HG02759 (cell line): Measurements from ENCODE around the gene SMYD3.

Experiments
- ATAC-seq: cut with Tn5 transposase; IDR thresholded peaks from one replicate; pipeline ENCODE4 v1.9.1; 2021; ENCODE audit warnings: mild to moderate bottlenecking, moderate library complexity; ENCODE audit not compliant: unreplicated experiment

Gene SMYD3

DNA sequence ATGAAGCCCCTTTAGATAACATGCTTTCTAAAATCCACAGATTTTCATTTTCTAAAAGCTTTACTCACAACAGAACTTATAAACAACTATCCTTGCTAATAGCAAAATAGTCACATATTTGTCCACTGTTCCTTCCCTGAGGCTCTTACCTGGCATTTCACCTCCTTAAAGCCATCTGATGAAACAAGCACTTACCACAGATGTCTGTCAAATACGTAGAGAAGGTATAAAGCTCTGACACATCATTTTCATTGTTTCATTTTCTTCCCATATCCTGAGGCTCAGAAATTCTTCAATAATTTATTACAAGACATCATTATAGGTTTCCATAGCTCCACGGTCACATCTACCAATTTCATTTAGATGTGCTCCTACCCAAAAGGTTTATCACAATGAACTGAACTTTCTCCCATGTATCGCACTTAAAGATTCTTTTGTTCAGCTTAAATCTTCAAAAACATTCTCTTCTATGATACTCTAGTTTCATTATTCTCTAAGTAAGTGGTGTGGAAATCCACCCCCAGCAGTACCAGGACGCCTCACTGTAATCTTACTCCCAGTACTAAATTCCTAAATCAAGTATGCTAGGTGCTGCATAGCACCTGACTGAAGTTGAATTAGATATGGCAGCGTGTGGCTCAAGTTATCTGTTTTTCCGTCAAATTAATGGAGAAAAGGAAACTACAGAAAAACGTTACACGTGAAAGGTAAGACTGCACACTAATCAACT is 569.6 kb downstream of the SMYD3 start:
- no peak for ATAC-seq

DNA sequence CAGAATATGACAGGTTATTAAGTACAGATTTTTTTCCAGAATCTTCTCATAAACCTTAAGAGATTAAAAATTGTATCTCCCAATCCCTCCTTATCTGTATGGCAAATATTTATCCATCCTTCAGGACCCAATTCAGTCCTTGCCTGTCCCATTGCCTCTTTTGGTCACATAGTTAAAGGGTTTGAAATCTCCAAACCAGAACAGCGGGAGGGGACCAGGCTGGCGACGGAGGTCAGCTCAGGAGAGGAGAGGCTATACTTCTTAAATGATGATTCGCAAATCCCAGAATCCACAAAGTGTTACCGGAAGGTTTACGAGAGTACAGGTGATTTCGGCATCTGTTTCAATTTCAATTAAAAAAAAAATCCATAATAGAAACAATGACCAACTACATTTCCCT is 572.7 kb downstream of the SMYD3 start:
- no peak for ATAC-seq

DNA sequence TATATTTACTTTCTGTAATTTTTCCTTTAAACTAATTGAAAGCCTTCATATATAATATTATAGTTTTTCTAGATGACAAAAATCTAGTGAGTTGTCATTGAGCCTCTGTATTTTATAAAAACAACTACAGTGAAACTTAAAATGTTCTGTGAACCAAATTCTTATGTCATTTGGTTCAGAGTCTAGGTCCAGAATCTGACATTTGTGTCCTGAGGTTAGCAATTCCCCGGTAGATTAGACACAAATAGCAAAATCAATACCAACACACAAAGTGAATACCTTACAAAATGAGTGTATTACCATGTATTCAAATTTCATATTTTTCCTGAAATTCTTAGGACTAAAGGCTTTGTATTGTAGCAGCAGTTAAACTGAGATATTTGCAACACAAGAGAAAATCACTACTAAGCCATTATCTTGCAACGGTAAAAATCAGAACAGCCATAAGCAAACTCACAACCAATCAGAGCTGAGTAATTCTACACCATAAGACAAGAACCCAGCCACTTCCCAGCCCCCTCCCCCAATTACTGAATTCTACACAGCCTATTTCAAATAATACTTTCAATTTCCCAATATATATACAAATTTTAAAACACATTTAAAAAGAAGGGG is 573.5 kb downstream of the SMYD3 start:
- no peak for ATAC-seq

DNA sequence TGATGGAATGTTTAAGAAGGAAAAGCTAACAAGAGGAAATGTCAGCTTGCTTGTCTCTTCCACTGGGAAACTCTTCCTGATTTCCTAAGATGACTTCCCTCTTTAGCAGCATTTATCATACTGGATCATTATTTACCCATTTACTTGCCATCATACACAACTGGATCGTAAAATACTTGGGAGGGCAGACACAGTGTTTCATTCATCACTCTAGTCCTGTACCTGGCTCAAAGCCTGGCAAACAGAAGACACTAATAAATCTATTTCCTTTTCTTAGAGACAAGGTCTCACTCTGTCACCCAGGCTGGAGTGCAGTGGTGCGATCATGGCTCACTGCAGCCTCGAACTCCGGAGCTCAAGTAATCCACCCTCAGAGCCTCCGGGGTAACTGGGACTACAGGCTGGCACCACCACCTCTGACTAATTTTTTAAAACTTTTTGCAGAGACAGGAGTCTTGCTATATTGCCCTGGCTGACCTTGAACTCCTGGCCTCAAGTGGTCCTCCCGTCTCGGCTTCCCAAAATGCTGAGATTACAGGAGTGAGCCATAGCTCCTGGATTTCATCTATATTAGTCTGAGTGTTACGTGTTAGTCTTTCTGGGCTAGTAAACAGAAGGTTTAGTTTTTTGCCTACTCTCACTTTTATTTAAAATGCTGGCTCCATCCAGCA is 574.6 kb downstream of the SMYD3 start:
- no peak for ATAC-seq

DNA sequence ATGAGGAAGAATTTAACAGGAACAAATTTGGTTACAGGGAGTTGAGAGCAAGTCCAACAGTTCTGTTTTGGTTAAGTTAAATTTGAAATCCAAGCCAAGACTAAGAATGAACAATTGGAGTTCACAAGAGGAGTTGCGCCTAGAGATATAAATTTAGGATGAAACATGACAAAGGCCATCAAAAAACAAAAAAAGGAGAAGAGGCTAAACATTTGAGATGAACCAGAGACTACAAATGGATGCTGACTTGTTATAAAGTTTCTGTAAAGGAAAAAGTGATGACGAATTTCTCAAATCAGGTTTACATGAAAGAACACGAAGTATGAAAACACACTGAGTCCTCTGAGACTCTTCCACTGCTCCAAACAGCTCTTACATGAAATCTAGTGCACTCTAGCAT is 575.6 kb downstream of the SMYD3 start:
- ATAC-seq, result no peak

DNA sequence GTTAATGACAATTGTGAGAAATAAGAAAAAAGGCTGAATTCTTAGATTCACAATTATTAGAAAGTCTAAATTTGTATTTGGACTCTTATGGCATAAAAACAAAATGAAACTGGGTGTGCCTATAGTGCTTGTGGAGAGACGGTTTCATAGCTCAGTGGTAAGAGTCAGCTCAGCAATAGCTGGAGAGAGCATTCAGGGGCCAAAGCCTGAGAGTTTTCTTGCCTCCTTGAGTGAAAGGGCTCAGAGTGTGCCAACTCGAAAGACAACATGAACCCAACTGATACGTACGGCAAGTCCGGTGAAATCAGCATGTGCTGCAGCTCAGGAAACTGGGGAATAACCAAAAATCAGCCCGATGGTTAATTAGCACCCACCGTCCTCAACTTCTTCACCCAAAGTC is 577.9 kb downstream of the SMYD3 start:
- ATAC-seq, result no peak

DNA sequence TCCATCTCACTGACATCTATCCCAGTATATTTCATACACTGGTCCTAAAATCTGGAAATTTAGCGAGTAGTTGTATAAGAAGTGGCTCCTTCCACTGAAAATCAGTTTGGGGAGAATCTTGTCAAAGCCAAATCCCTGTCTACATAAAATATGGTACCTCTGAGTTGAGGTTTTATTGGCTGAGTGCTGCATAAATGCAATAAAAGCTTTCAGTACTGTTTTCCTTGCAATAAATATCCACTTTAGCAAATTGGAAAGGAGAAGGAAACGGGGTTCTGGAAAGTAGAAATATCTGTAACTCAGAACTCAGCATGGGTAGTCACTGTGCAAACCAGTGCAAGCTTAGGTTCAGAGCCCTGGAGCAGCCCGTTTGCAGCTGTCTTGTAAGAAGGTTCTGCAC is 580.2 kb downstream of the SMYD3 start:
- no peak for ATAC-seq

DNA sequence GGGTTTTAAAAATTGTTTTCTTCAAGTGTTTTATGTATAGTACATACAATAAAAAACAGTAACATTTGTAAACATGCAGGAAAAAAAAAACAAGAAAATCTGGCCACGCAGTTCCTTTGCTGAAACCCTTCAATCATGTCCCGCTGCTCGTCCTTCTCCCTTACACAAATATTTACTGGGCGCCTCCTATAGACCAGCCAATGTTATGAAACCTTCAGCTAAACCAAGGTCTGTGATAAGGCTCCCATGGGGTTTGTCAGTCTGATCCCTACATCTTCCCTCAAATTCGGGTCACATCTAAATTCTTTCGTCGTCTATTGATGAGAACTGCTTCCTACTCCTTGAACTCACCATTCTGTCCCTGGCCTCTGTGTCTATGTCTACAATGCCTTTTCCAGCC is 583.9 kb downstream of the SMYD3 start:
- no peak for ATAC-seq

DNA sequence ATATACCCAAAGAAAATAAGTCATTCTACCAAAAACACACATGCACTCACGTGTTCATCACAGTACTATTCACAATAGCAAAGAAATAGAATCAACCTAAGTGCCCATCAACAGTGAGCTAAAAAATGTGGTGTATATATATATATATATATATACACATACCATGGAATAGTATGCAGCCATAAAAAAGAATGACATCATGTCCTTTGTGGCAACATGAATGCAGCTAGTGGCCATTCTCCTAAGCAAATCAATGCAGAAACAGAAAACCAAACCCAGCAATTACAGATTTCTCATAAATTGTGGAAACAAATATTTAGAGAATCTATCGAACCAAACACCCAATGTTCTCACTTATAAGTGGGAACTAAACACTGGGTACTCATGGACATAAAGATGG is 585.7 kb downstream of the SMYD3 start:
- no peak for ATAC-seq

DNA sequence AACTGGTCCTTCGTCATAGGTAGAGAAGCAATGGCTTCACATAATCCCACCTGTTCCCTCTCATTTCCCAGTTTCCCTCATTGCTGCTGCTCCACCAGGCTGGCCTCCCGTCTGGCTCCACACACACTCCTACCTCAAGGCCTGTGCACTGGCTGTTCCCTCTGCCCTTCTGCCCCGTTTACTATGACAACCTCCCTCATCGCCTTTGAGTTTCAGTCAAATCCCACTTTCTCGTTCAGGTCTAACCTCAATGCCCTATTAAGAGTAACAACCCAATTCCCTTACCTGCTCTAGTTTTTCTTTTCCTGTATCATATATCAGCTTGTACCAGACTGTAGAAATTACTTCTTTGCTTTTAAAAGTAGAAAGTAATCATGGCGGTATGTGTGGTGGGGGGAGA is 589.7 kb downstream of the SMYD3 start:
- ATAC-seq, result no peak

DNA sequence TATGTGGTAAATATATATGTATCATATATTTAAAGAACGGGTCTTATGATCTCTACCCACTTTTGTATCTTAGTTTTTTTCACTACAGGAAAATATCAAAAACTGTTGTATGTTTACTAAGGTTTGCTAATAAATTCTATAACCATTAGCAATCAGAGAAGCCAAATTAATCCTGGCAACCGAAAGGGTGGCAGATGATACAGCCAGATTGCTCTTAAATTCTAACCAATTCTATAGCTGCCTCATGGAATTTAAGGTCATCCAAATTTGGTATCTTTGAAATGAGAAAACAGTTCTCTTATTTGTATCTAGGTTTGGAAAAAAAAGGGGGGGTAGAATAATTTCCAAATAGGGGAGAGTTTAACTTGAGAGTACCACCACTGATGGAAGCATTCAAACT is 591.2 kb downstream of the SMYD3 start:
- ATAC-seq, result no peak

DNA sequence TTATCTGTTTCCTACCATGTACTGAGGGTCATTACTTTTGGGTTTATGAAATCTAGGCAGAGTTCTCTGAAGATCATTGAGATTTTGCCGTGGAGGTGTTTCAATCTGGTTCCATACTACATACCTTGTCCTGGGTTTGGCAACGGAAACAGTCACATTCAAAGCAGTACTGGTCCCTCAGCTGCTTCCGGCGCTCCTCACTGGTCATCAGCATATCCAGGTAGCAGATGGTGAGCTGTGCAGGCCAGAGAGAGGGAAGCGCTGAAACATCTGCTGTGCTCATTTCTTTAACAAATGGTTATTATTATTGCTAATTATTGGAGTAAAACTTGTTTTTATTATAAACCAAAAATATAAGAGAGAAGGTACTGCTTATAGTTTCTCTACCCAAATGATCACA is 591.7 kb downstream of the SMYD3 start:
- ATAC-seq, result no peak

DNA sequence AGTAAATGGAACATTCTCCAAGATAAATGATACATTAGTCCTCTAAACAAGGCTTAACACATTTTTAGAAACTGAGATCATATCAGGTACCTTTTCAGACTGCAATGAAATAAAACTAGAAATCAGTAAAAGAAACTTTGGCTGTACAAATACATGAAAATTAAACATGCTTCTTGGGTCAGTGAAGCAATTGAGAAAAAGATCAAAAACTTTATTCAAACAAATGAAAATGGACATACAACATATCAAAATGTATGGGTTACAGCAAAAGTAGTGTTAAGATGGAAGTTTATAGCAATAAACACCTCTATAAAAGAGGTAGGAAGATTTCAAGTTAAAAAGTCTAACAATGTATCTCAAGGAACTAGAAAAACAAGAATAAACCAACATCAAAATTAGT is 598.5 kb downstream of the SMYD3 start:
- ATAC-seq, result no peak

DNA sequence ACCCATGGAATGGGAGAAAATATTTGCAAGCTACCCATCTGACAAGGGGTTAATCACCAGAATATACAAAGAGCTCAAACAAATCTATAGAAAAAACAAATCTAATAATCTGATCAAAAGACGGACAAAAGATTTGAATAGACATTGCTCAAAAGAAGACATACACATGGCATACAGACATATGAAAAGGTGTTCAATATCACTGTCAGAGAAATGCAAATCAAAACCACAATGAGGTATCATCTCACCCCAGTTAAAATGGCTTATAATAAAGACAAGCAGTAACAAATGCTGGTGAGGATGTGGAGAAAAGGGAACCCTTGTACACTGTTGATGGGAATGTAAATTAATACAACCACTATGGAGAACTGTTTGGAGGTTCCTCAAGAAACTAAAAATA is 600.9 kb downstream of the SMYD3 start:
- ATAC-seq, result no peak

DNA sequence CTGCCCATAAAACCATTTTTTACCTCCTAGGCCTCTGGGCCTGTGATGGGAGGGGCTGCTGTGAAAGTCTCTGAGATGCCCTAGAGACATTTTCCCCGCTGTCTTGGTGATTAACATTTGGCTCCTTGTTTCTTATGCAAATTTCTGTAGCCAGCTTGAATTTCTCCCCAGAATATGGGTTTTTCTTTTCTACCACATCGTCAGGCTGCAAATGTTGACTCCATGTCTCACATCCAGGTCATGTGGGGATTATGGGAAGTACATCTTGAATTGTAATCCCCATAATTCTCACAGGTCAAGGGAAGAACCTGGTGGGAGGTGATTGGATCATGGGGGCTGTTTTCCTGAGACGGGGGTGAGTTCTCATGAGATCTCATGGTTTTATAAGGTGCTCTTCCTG is 603.2 kb downstream of the SMYD3 start:
- ATAC-seq, result no peak

DNA sequence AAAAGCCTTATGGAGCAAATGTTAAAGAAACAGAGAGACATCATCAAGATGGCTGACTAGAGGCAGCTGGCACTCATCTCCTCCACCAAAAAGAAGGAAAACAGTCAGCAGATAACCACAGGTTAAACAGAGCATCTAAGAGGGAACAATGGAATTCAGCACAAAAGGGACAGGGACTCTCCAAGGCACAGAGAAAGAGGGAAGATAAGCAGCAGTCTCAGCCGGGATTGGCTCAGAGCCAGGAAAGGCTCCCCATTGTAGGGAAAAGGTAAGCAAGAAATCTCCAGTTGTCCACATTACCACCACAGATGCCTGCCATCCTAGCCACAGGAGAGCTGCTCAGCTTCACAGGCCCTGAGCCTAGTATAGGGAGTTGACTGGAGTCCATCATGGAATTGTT is 605.5 kb downstream of the SMYD3 start:
- ATAC-seq, result no peak

DNA sequence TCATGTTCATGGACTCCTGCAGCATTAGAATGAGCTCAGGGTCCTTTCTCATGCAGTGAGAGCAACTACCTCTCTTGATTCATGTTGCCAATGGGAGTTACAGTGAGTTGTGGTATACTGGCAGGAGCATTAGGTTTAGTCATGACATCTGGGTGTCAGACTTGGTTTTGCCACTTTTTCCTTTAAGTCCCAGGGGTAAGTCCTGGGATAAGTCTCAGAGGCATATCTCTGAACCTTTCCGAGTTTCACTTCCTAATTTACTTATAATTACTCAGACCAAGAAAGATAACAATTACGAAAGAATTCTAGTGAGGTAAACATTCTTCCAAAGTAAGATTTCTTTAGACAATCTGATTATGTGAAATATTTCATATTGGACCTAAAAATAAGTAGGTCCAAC is 606.0 kb downstream of the SMYD3 start:
- no peak for ATAC-seq

DNA sequence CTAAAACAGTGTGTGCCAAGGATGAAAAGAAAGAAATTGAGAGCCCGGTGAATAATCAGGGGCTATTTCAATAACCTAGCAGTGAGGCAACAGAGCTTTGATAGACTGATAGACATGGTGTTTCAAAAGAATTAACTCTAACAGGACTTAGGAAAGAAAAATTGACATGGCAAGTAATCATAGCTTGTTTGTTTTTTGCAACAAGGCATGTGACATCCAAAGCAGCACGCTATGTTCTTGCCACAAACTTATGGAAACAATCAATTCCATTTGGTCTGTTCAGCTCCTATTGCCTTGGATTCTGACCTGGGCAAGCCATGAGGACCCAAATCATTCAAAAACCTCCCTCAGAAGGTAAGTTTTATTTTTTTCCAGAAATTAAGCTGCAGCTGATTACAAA is 608.5 kb downstream of the SMYD3 start:
- ATAC-seq, result no peak

DNA sequence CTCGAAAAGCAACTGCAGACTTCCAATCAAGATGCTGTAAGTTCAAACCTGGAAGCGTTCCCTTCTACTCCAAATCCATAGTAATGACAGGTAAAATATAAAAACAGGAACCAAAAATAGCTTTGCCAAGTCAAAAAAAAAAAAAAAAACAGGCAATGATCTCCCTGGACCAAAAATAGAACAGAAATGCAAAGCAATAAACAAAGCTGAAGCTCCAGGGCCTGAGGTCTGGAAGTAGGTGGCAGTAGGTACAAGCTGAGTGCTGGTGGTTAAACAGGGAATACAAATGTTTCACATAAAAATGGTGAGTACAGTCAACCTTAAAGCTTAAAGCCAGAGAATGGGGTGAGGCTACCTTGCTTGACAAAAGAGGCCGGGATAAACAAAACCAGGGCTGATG is 610.8 kb downstream of the SMYD3 start:
- no peak for ATAC-seq

DNA sequence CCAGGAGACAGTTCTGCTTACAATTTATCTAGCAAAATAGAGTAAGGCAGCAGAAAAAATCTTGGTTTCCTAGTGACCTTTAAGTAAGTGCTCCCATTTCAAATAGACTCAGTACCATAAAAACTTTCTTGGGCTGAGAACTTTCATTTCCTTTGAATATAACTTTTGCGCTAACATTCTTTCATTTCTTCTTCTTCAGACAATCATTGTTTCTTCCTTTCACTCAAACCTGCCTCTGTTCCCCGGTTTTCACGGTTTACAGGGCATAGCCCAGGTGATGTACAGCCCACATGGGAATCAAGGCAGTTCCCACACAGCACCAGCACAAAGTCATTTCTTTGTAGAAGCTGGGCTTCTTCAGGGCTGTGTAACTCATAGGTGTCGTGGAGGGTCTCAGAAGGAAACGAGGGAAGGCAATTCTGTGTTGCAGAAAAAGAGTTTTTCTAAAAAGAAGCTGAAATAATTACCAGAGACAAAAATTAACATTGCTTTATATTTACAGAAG is 611.6 kb downstream of the SMYD3 start:
- no peak for ATAC-seq

DNA sequence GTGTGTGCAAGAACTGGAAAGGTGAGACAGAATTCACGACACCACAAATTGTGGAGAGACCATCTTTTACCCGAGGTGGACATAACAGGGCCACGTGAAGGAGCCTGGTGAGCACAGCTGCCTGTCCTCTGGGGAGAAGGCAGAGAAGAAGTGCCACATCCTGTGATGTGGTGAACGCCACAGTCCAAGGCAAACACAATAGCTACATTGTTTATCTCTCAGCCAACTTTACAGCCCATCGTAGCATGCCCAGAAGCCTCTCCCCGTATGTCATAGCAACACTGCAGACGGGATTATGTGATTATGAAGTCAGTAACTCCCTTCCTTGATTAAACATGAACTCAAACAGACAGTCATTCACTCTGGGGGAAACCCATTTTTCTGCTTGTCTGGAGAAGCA is 612.2 kb downstream of the SMYD3 start:
- no peak for ATAC-seq

DNA sequence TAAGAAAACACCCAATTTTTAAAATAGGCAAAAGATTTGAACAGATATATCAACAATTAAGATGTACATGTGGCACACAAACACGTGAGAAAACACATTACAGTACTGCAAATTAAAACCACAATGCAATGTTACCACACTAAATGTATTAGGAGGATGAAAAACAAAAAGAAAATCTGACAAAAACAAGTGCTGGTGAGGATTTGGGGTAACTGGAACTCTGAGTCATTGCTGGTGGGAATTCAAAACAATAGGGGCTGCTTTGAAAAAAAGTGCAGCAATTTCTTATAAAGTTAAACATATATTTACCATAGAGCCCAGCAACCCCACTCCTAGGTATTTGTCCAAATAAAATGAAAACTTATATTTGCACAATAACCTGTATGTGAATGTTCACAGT is 614.1 kb downstream of the SMYD3 start:
- ATAC-seq, result no peak
